Thoracic aorta (tissue), 2 donors: Measurements from ENCODE around the gene INSYN2A. TPM values are rescaled to one million over a fixed set of nuclear protein-coding genes. Genes with fewer than 3 reads are reported as not detected.

ENCODE experiments used
- ATAC-seq: fragments of 150-250 bp; one replicate; pipeline ENCODE4 v1.8.0; 2017; ENCODE audit warnings: low read depth; ENCODE audit not compliant: insufficient number of reproducible peaks, low FRiP score
- DNase-seq: peaks from one replicate; pipeline ENCODE4 v3.0.0-alpha.2; 2020; ENCODE audit warnings: low spot score
- H3K27ac ChIP-seq, 2 donors: fragments of 200-600 bp; sonication (generic); 1 replicate in 1 of 2; 2 replicates in 1 of 2; pipeline ENCODE4 v1.5.1; 2016; ENCODE audit warnings: mild to moderate bottlenecking in 2 of 2, moderate library complexity in 2 of 2
- H3K27me3 ChIP-seq: fragments of 200-600 bp; sonication (generic); replicated peaks from 2 replicates; pipeline ENCODE4 v1.6.0; 2016; ENCODE audit warnings: mild to moderate bottlenecking; ENCODE audit not compliant: insufficient read depth
- H3K36me3 ChIP-seq: fragments of 200-600 bp; sonication (generic); one replicate; pipeline ENCODE4 v1.5.1; 2016
- H3K4me1 ChIP-seq, 2 donors: fragments of 200-600 bp; sonication (generic); 1 replicate in 1 of 2; 2 replicates in 1 of 2; pipeline versions ENCODE4 v1.5.1 to v1.6.0; 2016; ENCODE audit warnings: low read depth in 2 of 2, mild to moderate bottlenecking in 1 of 2; ENCODE audit not compliant: control insufficient read depth in 1 of 2
- H3K4me3 ChIP-seq: fragments of 200-600 bp; sonication (generic); 2 replicates; pipeline ENCODE4 v1.5.1; 2016; ENCODE audit warnings: mild to moderate bottlenecking
- H3K9me3 ChIP-seq: fragments of 200-600 bp; sonication (generic); 2 replicates; pipeline ENCODE4 v1.5.1; 2016
- CTCF ChIP-seq: fragments of 200-600 bp; sonication (generic); IDR thresholded peaks from one replicate; pipeline ENCODE4 v1.5.1; 2019; ENCODE audit warnings: antibody characterized with exemption
- total RNA-seq, 2 donors: library from RNA; depleted of rRNA; stranded (reverse); fragments of >200 nt; gene quantifications; one replicate each; pipeline versions ENCODE4 v1.1.0 to v1.2.3, GENCODE V29; 2016

The INSYN2A gene
- total RNA-seq, 2 donors from 2014 or later, result 0.35 TPM; not detected in 1

GRCh38 chr10:127207081-127207480 is 10.7 kb upstream of the INSYN2A start:
- ATAC-seq (no peak), DNase-seq (no peak)
- TF ChIP-seq CTCF, result no peak
- H3K9me3 ChIP-seq, result no peaks in the 10 kb centered on the region
- H3K27me3 ChIP-seq, result no peaks in the 10 kb centered on the region
- no peak overlapping the region for H3K27ac ChIP-seq
- H3K36me3 ChIP-seq, result no peaks in the 10 kb centered on the region
- H3K4me3 ChIP-seq, result no peak overlapping the region
- H3K4me1 ChIP-seq, result no peaks in the 10 kb centered on the region

GRCh38 chr10:127203067-127203466 is 6.7 kb upstream of the INSYN2A start:
- ATAC-seq (no peak), DNase-seq (no peak)
- Histone ChIP-seq H3K27me3 (no peaks in the 10 kb centered on the region), H3K36me3 (no peaks in the 10 kb centered on the region), H3K9me3 (no peaks in the 10 kb centered on the region), H3K27ac (no peak overlapping the region), H3K4me3 (no peak overlapping the region), H3K4me1 (no peaks in the 10 kb centered on the region)
- TF ChIP-seq CTCF, result no peak

- H3K4me3 ChIP-seq, result no peak overlapping the region
- no peaks in the 10 kb centered on the region for H3K36me3 ChIP-seq
- no peak for TF ChIP-seq CTCF
- H3K9me3 ChIP-seq, result no peaks in the 10 kb centered on the region
- peaks cover 2 to 4% of the 10 kb centered on the region in 2 donors for H3K4me1 ChIP-seq
- H3K27me3 ChIP-seq, result no peaks in the 10 kb centered on the region
- ATAC-seq (no peak), DNase-seq (no peak)
- no peak overlapping the region for H3K27ac ChIP-seq
Observed at GRCh38 chr10:127200646-127201045, 4.3 kb upstream of the INSYN2A start.

GRCh38 chr10:127198721-127199120 is 2.3 kb upstream of the INSYN2A start:
- no peaks in the 10 kb centered on the region for H3K36me3 ChIP-seq
- H3K27me3 ChIP-seq, result no peaks in the 10 kb centered on the region
- ATAC-seq, result no peak

GRCh38 chr10:127198307-127198706 is 1.9 kb upstream of the INSYN2A start:
- no peak for ATAC-seq
- peaks cover 12 to 16% of the 10 kb centered on the region in 2 donors for H3K4me1 ChIP-seq
- TF ChIP-seq CTCF, result no peak
- H3K27me3 ChIP-seq, result no peaks in the 10 kb centered on the region
- no peaks in the 10 kb centered on the region for H3K36me3 ChIP-seq
- no peak overlapping the region for H3K4me3 ChIP-seq
- no peaks in the 10 kb centered on the region for H3K9me3 ChIP-seq
- no peak overlapping the region for H3K27ac ChIP-seq
- DNase-seq, result no peak

More at GRCh38 chr10:127198721-127199120, 2.3 kb upstream of the INSYN2A start:
- H3K4me3 ChIP-seq, result no peak overlapping the region
- DNase-seq, result no peak
- no peaks in the 10 kb centered on the region for H3K9me3 ChIP-seq
- TF ChIP-seq CTCF, result no peak
- no peak overlapping the region for H3K27ac ChIP-seq
- H3K4me1 ChIP-seq, result peaks cover 12 to 16% of the 10 kb centered on the region in 2 donors
